Measurements from ENCODE around the gene TMEM171.

Gene TMEM171

GRCh38 chr5:73151766-73152410, 31.5 kb downstream of the TMEM171 start:
- DNase-seq (ENCODE audit: low read depth) = no peak

DNA sequence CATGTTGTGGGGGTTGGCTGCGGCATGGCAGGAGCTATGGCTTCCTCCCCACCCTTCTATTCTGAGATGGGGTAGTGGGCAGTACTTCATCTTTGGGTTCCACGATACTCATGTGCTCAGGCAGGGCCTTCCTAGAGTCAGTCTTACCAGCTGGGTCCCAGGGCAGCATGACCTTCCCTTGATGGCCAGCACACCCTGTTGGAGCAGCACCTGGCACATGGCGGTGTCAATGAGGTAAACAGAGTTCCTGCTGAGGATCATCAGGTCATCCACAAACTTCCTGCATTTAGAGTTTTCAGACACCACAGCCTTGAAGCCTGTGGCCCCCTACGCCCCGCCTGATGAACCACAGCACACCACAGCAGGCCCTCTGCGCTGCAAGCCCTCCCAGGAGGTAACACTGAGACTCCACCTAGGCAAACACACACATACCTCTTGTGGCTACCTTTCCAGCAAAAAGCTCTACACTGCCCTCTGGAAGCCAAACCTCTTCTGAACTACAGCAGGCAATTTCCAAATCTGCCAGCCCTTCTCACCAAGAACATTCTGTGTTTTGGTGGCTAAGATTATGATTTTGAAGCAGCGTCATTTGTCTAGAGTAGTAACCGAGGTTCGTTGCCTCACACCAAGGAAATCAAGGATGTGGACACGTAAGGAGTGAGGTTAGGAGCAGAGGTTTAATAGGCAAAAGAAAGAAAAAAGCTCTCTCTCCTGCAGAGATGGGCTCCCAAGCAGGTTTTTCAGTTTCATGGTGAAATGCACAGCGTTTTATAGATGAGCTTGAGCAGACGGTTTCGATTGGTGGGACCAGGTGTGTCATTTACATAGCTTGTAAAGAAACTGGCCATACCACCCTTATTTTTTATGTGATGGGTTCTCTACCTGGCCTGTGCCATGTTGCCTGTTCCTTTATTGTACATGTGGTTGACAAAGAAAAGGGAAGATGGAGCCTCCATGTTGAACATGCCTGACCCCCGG, 32.3 kb downstream of the TMEM171 start:
- DNase-seq (ENCODE audit: low read depth) = no peak

DNA sequence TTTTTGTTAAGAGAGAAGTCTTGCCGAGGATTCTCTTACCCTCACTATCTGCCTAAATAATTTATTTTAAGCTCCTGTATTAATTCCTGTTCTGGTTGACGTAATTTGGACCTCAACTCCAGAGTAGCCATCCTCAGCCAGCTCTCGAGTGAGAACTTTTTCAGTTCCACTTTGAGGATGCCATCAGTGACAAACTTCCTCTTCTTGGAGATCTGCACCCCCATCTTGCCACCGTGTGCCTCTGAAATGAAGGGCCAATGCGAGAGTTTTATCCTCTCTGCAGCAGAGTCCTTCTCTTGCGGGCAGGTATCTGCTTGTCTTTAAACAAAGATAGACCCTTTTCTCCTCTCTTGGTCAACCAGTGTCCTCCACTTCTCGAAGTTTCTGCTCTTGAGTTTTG, 33.1 kb downstream of the TMEM171 start:
- DNase-seq (ENCODE audit: low read depth) = no peak

- no peak for DNase-seq (ENCODE audit: low read depth)
Observed at GRCh38 chr5:73154208-73155006, 34.0 kb downstream of the TMEM171 start.

GRCh38 chr5:73155271-73156222, 35.2 kb downstream of the TMEM171 start:
- no peak for DNase-seq (ENCODE audit: low read depth)

- no peak for DNase-seq (ENCODE audit: low read depth)
Observed at GRCh38 chr5:73157414-73158303, 37.3 kb downstream of the TMEM171 start.

DNA sequence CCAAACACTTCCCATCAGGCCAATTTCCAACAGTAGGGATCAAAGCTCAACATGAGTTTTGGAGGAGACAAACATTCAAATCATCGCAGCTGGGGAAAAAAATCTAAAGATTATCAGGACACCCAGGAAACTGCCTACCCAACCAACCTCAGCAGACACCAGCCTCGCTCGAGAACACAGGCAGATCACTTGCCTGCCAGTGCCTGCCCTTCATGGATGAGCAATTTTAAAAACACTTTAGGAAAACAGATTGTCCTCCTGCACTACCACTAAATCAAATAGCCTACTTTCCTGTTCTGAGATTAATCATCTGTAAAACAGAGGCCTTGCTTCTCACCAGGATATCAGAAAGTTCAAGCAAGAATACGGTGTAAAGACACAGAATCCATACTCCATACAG, 37.9 kb downstream of the TMEM171 start:
- no peak for DNase-seq (ENCODE audit: low read depth)

DNA sequence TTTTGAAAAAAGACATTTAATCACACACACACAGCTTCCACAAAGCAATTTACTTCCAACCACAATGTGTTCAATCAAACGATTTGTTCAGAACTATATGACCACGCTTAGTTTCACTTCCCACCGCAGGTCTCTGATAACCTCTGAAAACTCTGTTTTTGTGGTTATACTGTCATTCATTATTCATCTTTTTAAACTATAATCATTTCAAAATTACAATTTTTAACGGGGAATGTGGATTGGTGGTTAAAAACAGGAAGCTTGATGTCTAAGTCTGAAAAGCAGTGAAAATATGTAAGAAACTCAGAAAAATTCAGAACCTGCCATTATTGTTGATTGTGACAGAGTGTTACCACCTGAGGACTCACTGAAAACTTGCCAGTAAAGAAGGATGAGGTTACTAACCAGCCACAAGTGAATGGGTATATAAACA, 39.9 kb downstream of the TMEM171 start:
- peak; percentile 35 for DNase-seq (ENCODE audit: low read depth)

- no peak for DNase-seq (ENCODE audit: low read depth)
Observed at GRCh38 chr5:73170522-73170921, 50.1 kb downstream of the TMEM171 start.

- no peak for DNase-seq (ENCODE audit: low read depth)
Observed at GRCh38 chr5:73171495-73171894, 51.1 kb downstream of the TMEM171 start.

- DNase-seq (ENCODE audit: low read depth) = no peak
Observed at GRCh38 chr5:73172951-73173350, 52.6 kb downstream of the TMEM171 start, which contains the start of gene TMEM174. Gene TMEM174, plus strand, starts transcription at chr5:73173193. Its CDS starts 51 bp downstream, at chr5:73173244.

- DNase-seq (ENCODE audit: low read depth) = no peak
Observed at GRCh38 chr5:73174100-73174815, 53.9 kb downstream of the TMEM171 start.

DNA sequence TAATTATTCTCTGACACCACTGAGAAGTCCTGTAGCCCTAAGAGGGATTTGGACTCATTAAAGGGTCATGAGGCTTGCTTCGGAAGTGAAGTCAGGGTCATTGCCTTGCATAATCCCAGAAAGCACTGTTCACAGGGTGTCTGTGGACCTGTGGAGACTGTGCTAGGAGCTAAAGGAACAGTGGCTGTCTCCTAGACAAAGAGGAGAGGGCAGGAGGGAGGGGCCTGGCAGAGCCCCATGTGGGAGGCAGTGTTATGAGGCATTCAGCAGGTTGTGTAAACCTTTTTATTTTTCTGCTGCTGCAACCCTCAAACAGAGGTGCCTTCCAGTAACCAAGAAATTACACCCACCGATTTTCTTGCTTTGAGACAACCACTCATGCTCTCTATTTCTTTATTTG, 55.9 kb downstream of the TMEM171 start:
- no peak for DNase-seq (ENCODE audit: low read depth)

GRCh38 chr5:73178265-73178664, 57.9 kb downstream of the TMEM171 start:
- no peak for DNase-seq (ENCODE audit: low read depth)

DNA sequence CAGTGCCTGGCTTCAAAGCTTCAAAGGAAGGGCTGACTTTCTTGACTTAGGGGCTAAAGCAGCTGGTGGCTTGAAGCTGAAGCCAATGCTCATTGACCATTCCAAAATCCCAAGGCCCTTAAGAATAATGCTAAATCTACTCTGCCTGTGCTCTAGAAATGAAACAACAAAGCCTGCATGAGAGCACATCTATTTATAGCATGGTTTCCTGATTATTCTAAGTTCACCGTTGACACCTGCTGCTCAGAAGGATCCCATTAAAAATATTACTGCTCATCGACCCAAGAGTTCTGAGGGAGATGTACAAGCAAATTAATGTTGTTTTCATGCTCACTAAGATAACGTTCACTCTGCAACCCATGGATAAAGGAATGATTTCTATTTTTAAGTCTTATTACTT, 59.4 kb downstream of the TMEM171 start:
- DNase-seq (ENCODE audit: low read depth) = no peak

DNA sequence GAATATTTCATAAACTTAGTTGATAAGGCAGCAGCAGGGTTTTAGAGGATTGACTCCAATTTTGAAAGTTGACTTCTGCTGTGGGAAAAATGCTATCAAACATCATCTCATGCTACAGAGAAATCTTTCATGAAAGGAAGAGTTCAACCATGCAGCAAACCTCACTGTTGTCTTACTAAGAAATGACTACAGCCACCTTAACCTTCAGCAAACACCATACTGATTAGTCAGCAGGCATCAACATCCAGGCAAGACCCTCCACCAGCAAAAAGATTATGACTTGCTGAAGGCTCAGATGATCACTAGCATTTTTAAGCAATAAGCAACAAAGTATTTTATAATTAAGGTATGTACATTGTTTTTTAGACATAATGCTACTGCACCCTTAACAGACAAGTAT, 60.2 kb downstream of the TMEM171 start:
- no peak for DNase-seq (ENCODE audit: low read depth)

Data from stimulated activated CD8-positive, alpha-beta memory T cell treated with anti-CD3 and anti-CD28 coated beads, Interleukin-4, amount 100 ng/mL, for 24 hours (primary cell).